Nephron (organoid): ENCODE measurements around the gene ASTN1.

Source experiments
- H3K27ac Mint-ChIP-seq, 3 experiments: 2 replicates each; pipeline ENCODE4 v1.8.0; 2020; ENCODE audit warnings: mixed read lengths in 3 of 3, mild to moderate bottlenecking in 2 of 3, moderate library complexity in 1 of 3
- H3K27me3 Mint-ChIP-seq: 2 replicates; pipeline ENCODE4 v1.8.0; 2021; ENCODE audit warnings: low read depth, mild to moderate bottlenecking, moderate library complexity, mixed read lengths
- H3K36me3 Mint-ChIP-seq: 2 replicates; pipeline ENCODE4 v1.8.0; 2020; ENCODE audit warnings: low read depth, mixed read lengths
- H3K4me1 Mint-ChIP-seq: 2 replicates; pipeline ENCODE4 v1.8.0; 2020; ENCODE audit warnings: mixed read lengths
- H3K4me3 Mint-ChIP-seq, 3 experiments: 2 replicates each; pipeline ENCODE4 v1.8.0; 2020; ENCODE audit warnings: mild to moderate bottlenecking in 3 of 3, mixed read lengths in 3 of 3, moderate library complexity in 2 of 3
- H3K9me3 Mint-ChIP-seq: 2 replicates; pipeline ENCODE4 v1.8.0; 2020; ENCODE audit warnings: mixed read lengths
- TF ChIP-seq, protein P1 (sequence below), 3 experiments: fragments of 200-600 bp; sonication (generic); IDR thresholded peaks; one replicate each; pipeline ENCODE4 v1.5.0; 2021; ENCODE audit warnings: antibody characterized with exemption in 3 of 3; ENCODE audit not compliant: unreplicated experiment in 3 of 3

The ASTN1 gene

GRCh38 chr1:177012342-177012925, 152.1 kb downstream of the ASTN1 start:
- H3K36me3 Mint-ChIP-seq = peaks cover 3% of the 10 kb centered on the region
- TF ChIP-seq, protein P1, sequence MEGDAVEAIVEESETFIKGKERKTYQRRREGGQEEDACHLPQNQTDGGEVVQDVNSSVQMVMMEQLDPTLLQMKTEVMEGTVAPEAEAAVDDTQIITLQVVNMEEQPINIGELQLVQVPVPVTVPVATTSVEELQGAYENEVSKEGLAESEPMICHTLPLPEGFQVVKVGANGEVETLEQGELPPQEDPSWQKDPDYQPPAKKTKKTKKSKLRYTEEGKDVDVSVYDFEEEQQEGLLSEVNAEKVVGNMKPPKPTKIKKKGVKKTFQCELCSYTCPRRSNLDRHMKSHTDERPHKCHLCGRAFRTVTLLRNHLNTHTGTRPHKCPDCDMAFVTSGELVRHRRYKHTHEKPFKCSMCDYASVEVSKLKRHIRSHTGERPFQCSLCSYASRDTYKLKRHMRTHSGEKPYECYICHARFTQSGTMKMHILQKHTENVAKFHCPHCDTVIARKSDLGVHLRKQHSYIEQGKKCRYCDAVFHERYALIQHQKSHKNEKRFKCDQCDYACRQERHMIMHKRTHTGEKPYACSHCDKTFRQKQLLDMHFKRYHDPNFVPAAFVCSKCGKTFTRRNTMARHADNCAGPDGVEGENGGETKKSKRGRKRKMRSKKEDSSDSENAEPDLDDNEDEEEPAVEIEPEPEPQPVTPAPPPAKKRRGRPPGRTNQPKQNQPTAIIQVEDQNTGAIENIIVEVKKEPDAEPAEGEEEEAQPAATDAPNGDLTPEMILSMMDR (IDR thresholded peaks at IDR 0.05; ENCODE audit: unreplicated experiment in 3 of 3) = no peak
- H3K4me1 Mint-ChIP-seq = peaks cover 34% of the 10 kb centered on the region
- H3K4me3 Mint-ChIP-seq = no peak overlapping the region
- no peaks in the 10 kb centered on the region for H3K9me3 Mint-ChIP-seq
- no peak overlapping the region for H3K27ac Mint-ChIP-seq
- H3K27me3 Mint-ChIP-seq = no peaks in the 10 kb centered on the region

GRCh38 chr1:177011508-177011907, 153.0 kb downstream of the ASTN1 start:
- TF ChIP-seq, protein P1 (IDR thresholded peaks at IDR 0.05; ENCODE audit: unreplicated experiment in 3 of 3) = no peak
- Mint-ChIP-seq H3K27ac (peak overlapping the region in 1 of 3 experiments; percentile 6), H3K27me3 (no peaks in the 10 kb centered on the region), H3K4me1 (peaks cover 44% of the 10 kb centered on the region), H3K4me3 (no peak overlapping the region), H3K36me3 (peaks cover 3% of the 10 kb centered on the region), H3K9me3 (no peaks in the 10 kb centered on the region)

- H3K27me3 Mint-ChIP-seq = no peaks in the 10 kb centered on the region
- H3K4me3 Mint-ChIP-seq = no peak overlapping the region
- peaks cover 3% of the 10 kb centered on the region for H3K36me3 Mint-ChIP-seq
- H3K27ac Mint-ChIP-seq = peak overlapping the region in 1 of 3 experiments; percentile 14
- TF ChIP-seq, protein P1 (IDR thresholded peaks at IDR 0.05; ENCODE audit: unreplicated experiment in 3 of 3) = no peak
- no peaks in the 10 kb centered on the region for H3K9me3 Mint-ChIP-seq
- H3K4me1 Mint-ChIP-seq = peaks cover 51% of the 10 kb centered on the region
These were observed 154.2 kb downstream of the ASTN1 start for GRCh38 chr1:177010211-177010825.

GRCh38 chr1:177008653-177009052, 155.9 kb downstream of the ASTN1 start:
- Mint-ChIP-seq H3K4me1 (peaks cover 51% of the 10 kb centered on the region), H3K27me3 (no peaks in the 10 kb centered on the region), H3K27ac (no peak overlapping the region), H3K36me3 (peaks cover 3% of the 10 kb centered on the region), H3K9me3 (no peaks in the 10 kb centered on the region), H3K4me3 (no peak overlapping the region)
- TF ChIP-seq, protein P1 (IDR thresholded peaks at IDR 0.05; ENCODE audit: unreplicated experiment in 3 of 3) = no peak

DNA sequence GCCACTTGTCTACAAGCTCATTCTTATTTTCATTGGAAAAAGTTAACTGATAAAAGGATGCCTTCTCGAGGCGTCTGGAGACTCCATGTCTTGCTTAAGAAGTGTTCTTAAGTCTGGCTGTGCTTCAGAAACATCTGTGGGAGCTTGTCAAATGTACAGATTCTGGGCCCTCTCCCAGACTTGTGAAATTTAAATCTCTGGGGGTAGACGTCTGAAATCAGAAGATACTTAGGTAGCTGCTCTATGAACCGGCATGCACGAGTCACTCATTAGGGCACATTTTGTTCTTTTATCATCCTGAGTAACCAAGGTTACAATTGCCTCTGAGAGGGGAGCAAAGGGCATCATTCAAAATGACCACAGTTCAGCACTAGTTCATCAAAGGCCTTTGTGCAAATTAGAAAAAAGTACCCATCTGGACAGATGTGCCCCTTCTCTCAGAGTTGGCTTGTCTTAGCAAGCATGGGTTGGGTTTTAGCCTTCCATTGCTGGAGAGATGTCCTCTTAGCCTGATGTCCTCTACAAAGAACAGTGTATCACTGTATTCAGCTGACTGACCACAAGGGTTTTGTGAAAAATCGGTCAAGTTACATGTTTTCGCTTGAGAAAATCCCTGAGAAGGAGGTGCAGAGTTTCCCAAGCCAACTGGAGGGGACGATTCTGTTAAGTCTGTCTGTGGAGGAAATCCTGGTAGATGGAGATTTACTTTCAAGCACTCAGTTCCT, 156.9 kb downstream of the ASTN1 start:
- peak overlapping the region; percentile 9 to 56 (median 15) for H3K27ac Mint-ChIP-seq
- TF ChIP-seq, protein P1 (IDR thresholded peaks at IDR 0.05; ENCODE audit: unreplicated experiment in 3 of 3) = no peak
- peaks cover 45% of the 10 kb centered on the region for H3K4me1 Mint-ChIP-seq
- H3K4me3 Mint-ChIP-seq = no peak overlapping the region
- H3K36me3 Mint-ChIP-seq = peaks cover 3% of the 10 kb centered on the region
- no peaks in the 10 kb centered on the region for H3K9me3 Mint-ChIP-seq
- no peaks in the 10 kb centered on the region for H3K27me3 Mint-ChIP-seq
